WI38 (cell line): ENCODE results near the gene FREM2.
A peak's percentile ranks its signal among the peaks of the same experiment; 100 is the strongest.

Source experiments
- H3K4me3 ChIP-seq: 2 replicates; pipeline ENCODE4 v1.5.1; 2011; ENCODE audit warnings: low read depth, mild to moderate bottlenecking, control low read depth, low read length
- CTCF ChIP-seq: IDR thresholded peaks from 2 replicates; pipeline ENCODE4 v1.5.1; 2012; ENCODE audit warnings: low read depth, mild to moderate bottlenecking, control low read depth, low read length

Gene FREM2

GRCh38 chr13:38905081-38905480 is 218.2 kb downstream of the FREM2 start:
- TF ChIP-seq CTCF = no peak
- H3K4me3 ChIP-seq = no peak overlapping the region

GRCh38 chr13:38905861-38906260 is 219.0 kb downstream of the FREM2 start:
- H3K4me3 ChIP-seq = no peak overlapping the region
- TF ChIP-seq CTCF = no peak

- TF ChIP-seq CTCF = no peak
- H3K4me3 ChIP-seq = no peak overlapping the region
Observed at GRCh38 chr13:38908574-38908973, 221.7 kb downstream of the FREM2 start.

- H3K4me3 ChIP-seq = peak overlapping the region; percentile 43
- no peak for TF ChIP-seq CTCF
Observed at GRCh38 chr13:38914070-38914469, 227.2 kb downstream of the FREM2 start.

- no peak for TF ChIP-seq CTCF
Observed at GRCh38 chr13:38921081-38921480, 234.2 kb downstream of the FREM2 start.

GRCh38 chr13:38922170-38922569 is 235.3 kb downstream of the FREM2 start:
- no peak for TF ChIP-seq CTCF
- H3K4me3 ChIP-seq = no peak overlapping the region

More at GRCh38 chr13:38921081-38921480, 234.2 kb downstream of the FREM2 start:
- no peak overlapping the region for H3K4me3 ChIP-seq

- TF ChIP-seq CTCF = no peak
- no peak overlapping the region for H3K4me3 ChIP-seq
Observed at GRCh38 chr13:38933786-38934185, 246.9 kb downstream of the FREM2 start.
